ENCODE data around the gene IRF2BP2. TPM values are rescaled to one million over a fixed set of nuclear protein-coding genes. Genes with fewer than 3 reads are reported as not detected.

IRF2BP2 gene
- total RNA-seq, 1 donor from 2014 or later = 140 TPM

- DNase-seq = no peak
These were observed 54.5 kb downstream of the IRF2BP2 start for GRCh38 chr1:234555390-234556024.

DNA sequence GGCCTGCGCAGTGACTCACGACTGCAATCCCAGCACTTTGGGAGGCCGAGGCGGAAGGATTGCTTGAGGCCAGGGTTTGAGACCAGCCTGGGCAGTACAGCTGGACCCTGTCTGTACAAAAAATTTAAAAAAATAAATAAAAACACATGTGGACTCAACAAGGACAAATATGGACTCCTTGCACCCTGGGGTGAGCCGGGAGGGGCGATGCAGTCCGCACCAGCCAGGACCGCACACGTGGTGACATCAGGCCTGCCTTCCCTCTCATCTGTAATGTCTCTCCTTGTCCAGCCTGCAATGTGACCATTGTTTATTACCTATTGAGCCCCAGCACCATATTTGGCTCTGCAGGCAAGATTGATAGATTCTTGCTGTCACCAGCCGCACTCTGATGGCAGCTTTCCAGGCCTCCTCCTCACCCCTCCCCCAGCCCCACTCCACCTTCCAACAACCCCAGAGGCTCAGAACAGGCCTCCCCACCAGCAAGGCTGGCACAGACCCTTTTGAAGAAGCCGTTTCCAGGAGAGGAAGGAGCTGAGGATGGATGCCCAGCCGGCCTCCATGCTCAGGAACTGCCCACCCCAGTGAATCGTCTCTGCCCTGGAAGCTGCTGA, 55.2 kb downstream of the IRF2BP2 start:
- no peak for DNase-seq

Small RNA genes within 50 kb of the gene (small RNA-seq; reads per million reads assigned to genes)
- gene RF00096 = not detected

Other genes starting within 250 kb of the IRF2BP2 start
- gene COA6, start 236.7 kb downstream of the IRF2BP2 start, total RNA-seq = 13.7 TPM
- 90.6 TPM for gene TARBP1, start 131.0 kb downstream of the IRF2BP2 start, total RNA-seq